Breast epithelium (tissue), 3 donors: ENCODE data around the gene ASIC5.

Source experiments
- CTCF ChIP-seq, 3 donors: fragments of 450-650 bp; IDR thresholded peaks; one replicate each; pipeline ENCODE4 v1.5.1; 2016 to 2017; ENCODE audit warnings: antibody characterized with exemption in 3 of 3, mild to moderate bottlenecking in 3 of 3, moderate library complexity in 3 of 3
- POLR2A ChIP-seq: fragments of 450-650 bp; IDR thresholded peaks from one replicate; pipeline ENCODE4 v1.6.1; 2016; ENCODE audit warnings: antibody characterized with exemption, mild to moderate bottlenecking, moderate library complexity
- POLR2AphosphoS5 ChIP-seq, 3 donors: sonication (generic); formaldehyde crosslinking; IDR thresholded peaks; one replicate each; pipeline ENCODE4 v1.6.1; 2017; ENCODE audit warnings: antibody characterized with exemption in 3 of 3

GRCh38 chr4:155809835-155810234 is 56.2 kb downstream of the ASIC5 start:
- TF ChIP-seq POLR2A (no peak), CTCF (IDR thresholded peaks at IDR 0.05) (peak; percentile 20 to 43 (median 33)), POLR2AphosphoS5 (IDR thresholded peaks at IDR 0.05) (no peak)
